Measurements from ENCODE around the gene THSD4.

Gene THSD4

GRCh38 chr15:71352125-71352524, 236.9 kb downstream of the THSD4 start:
- H3K27ac ChIP-seq (ENCODE audit: low read length), result no peak overlapping the region
- H3K9ac ChIP-seq (ENCODE audit: low read length), result no peak overlapping the region
- no peaks in the 10 kb centered on the region for H3K36me3 ChIP-seq (ENCODE audit: control insufficient read depth, low read depth, low read length)
- no peaks in the 10 kb centered on the region for H3K9me3 ChIP-seq (ENCODE audit: control insufficient read depth, low read depth, low read length)
- no peak overlapping the region for H3K4me3 ChIP-seq (ENCODE audit: low read length)
- H3K4me1 ChIP-seq (ENCODE audit: control insufficient read depth, low read depth, low read length), result peaks cover 11% of the 10 kb centered on the region
- H3K27me3 ChIP-seq (ENCODE audit: control insufficient read depth, insufficient read depth, low read length), result no peaks in the 10 kb centered on the region

- Histone ChIP-seq H3K9me3 (ENCODE audit: control insufficient read depth, low read depth, low read length) (no peaks in the 10 kb centered on the region), H3K4me3 (ENCODE audit: low read length) (no peak overlapping the region), H3K4me1 (ENCODE audit: control insufficient read depth, low read depth, low read length) (peaks cover 11% of the 10 kb centered on the region), H3K36me3 (ENCODE audit: control insufficient read depth, low read depth, low read length) (no peaks in the 10 kb centered on the region), H3K27me3 (ENCODE audit: control insufficient read depth, insufficient read depth, low read length) (no peaks in the 10 kb centered on the region), H3K9ac (ENCODE audit: low read length) (no peak overlapping the region), H3K27ac (ENCODE audit: low read length) (no peak overlapping the region)
These were observed 237.5 kb downstream of the THSD4 start for GRCh38 chr15:71352765-71353164.

GRCh38 chr15:71353171-71353570, 237.9 kb downstream of the THSD4 start:
- H3K27ac ChIP-seq (ENCODE audit: low read length), result no peak overlapping the region
- no peak overlapping the region for H3K4me3 ChIP-seq (ENCODE audit: low read length)
- H3K36me3 ChIP-seq (ENCODE audit: control insufficient read depth, low read depth, low read length), result no peaks in the 10 kb centered on the region

GRCh38 chr15:71355268-71355667, 240.0 kb downstream of the THSD4 start:
- no peaks in the 10 kb centered on the region for H3K27me3 ChIP-seq (ENCODE audit: control insufficient read depth, insufficient read depth, low read length)
- no peaks in the 10 kb centered on the region for H3K4me1 ChIP-seq (ENCODE audit: control insufficient read depth, low read depth, low read length)
- no peaks in the 10 kb centered on the region for H3K9me3 ChIP-seq (ENCODE audit: control insufficient read depth, low read depth, low read length)

More at GRCh38 chr15:71353171-71353570, 237.9 kb downstream of the THSD4 start:
- Histone ChIP-seq H3K9ac (ENCODE audit: low read length) (no peak overlapping the region), H3K4me1 (ENCODE audit: control insufficient read depth, low read depth, low read length) (peaks cover 10% of the 10 kb centered on the region), H3K27me3 (ENCODE audit: control insufficient read depth, insufficient read depth, low read length) (no peaks in the 10 kb centered on the region), H3K9me3 (ENCODE audit: control insufficient read depth, low read depth, low read length) (no peaks in the 10 kb centered on the region)

GRCh38 chr15:71357321-71357732, 242.1 kb downstream of the THSD4 start:
- H3K4me3 ChIP-seq (ENCODE audit: low read length), result no peak overlapping the region
- no peaks in the 10 kb centered on the region for H3K9me3 ChIP-seq (ENCODE audit: control insufficient read depth, low read depth, low read length)
- no peaks in the 10 kb centered on the region for H3K36me3 ChIP-seq (ENCODE audit: control insufficient read depth, low read depth, low read length)
- no peak overlapping the region for H3K27ac ChIP-seq (ENCODE audit: low read length)
- H3K27me3 ChIP-seq (ENCODE audit: control insufficient read depth, insufficient read depth, low read length), result no peaks in the 10 kb centered on the region
- H3K9ac ChIP-seq (ENCODE audit: low read length), result no peak overlapping the region
- H3K4me1 ChIP-seq (ENCODE audit: control insufficient read depth, low read depth, low read length), result peaks cover 3% of the 10 kb centered on the region

More at GRCh38 chr15:71355268-71355667, 240.0 kb downstream of the THSD4 start:
- no peak overlapping the region for H3K4me3 ChIP-seq (ENCODE audit: low read length)
- no peak overlapping the region for H3K9ac ChIP-seq (ENCODE audit: low read length)
- H3K36me3 ChIP-seq (ENCODE audit: control insufficient read depth, low read depth, low read length), result no peaks in the 10 kb centered on the region
- H3K27ac ChIP-seq (ENCODE audit: low read length), result no peak overlapping the region

- H3K36me3 ChIP-seq (ENCODE audit: control insufficient read depth, low read depth, low read length), result no peaks in the 10 kb centered on the region
- no peak overlapping the region for H3K9ac ChIP-seq (ENCODE audit: low read length)
- no peak overlapping the region for H3K4me3 ChIP-seq (ENCODE audit: low read length)
- no peaks in the 10 kb centered on the region for H3K9me3 ChIP-seq (ENCODE audit: control insufficient read depth, low read depth, low read length)
- H3K27me3 ChIP-seq (ENCODE audit: control insufficient read depth, insufficient read depth, low read length), result no peaks in the 10 kb centered on the region
- peaks cover 10% of the 10 kb centered on the region for H3K4me1 ChIP-seq (ENCODE audit: control insufficient read depth, low read depth, low read length)
- H3K27ac ChIP-seq (ENCODE audit: low read length), result no peak overlapping the region
These were observed 242.7 kb downstream of the THSD4 start for GRCh38 chr15:71357967-71358366.

GRCh38 chr15:71359246-71359645, 244.0 kb downstream of the THSD4 start:
- no peak overlapping the region for H3K4me3 ChIP-seq (ENCODE audit: low read length)
- no peak overlapping the region for H3K27ac ChIP-seq (ENCODE audit: low read length)
- no peaks in the 10 kb centered on the region for H3K9me3 ChIP-seq (ENCODE audit: control insufficient read depth, low read depth, low read length)
- no peaks in the 10 kb centered on the region for H3K27me3 ChIP-seq (ENCODE audit: control insufficient read depth, insufficient read depth, low read length)
- no peaks in the 10 kb centered on the region for H3K36me3 ChIP-seq (ENCODE audit: control insufficient read depth, low read depth, low read length)
- H3K9ac ChIP-seq (ENCODE audit: low read length), result no peak overlapping the region
- H3K4me1 ChIP-seq (ENCODE audit: control insufficient read depth, low read depth, low read length), result peaks cover 23% of the 10 kb centered on the region

GRCh38 chr15:71362556-71362955, 247.3 kb downstream of the THSD4 start:
- Histone ChIP-seq H3K9me3 (ENCODE audit: control insufficient read depth, low read depth, low read length) (no peaks in the 10 kb centered on the region), H3K27me3 (ENCODE audit: control insufficient read depth, insufficient read depth, low read length) (no peaks in the 10 kb centered on the region), H3K4me1 (ENCODE audit: control insufficient read depth, low read depth, low read length) (peaks cover 37% of the 10 kb centered on the region), H3K27ac (ENCODE audit: low read length) (no peak overlapping the region), H3K9ac (ENCODE audit: low read length) (no peak overlapping the region), H3K4me3 (ENCODE audit: low read length) (no peak overlapping the region), H3K36me3 (ENCODE audit: control insufficient read depth, low read depth, low read length) (no peaks in the 10 kb centered on the region)

GRCh38 chr15:71362987-71363968, 248.0 kb downstream of the THSD4 start:
- H3K27me3 ChIP-seq (ENCODE audit: control insufficient read depth, insufficient read depth, low read length), result no peaks in the 10 kb centered on the region
- H3K36me3 ChIP-seq (ENCODE audit: control insufficient read depth, low read depth, low read length), result no peaks in the 10 kb centered on the region
- H3K4me3 ChIP-seq (ENCODE audit: low read length), result peak overlapping the region; percentile 39
- no peaks in the 10 kb centered on the region for H3K9me3 ChIP-seq (ENCODE audit: control insufficient read depth, low read depth, low read length)
- H3K27ac ChIP-seq (ENCODE audit: low read length), result peak overlapping the region; percentile 36
- H3K4me1 ChIP-seq (ENCODE audit: control insufficient read depth, low read depth, low read length), result peaks cover 37% of the 10 kb centered on the region
- H3K9ac ChIP-seq (ENCODE audit: low read length), result no peak overlapping the region

- H3K9me3 ChIP-seq (ENCODE audit: control insufficient read depth, low read depth, low read length), result no peaks in the 10 kb centered on the region
- no peaks in the 10 kb centered on the region for H3K27me3 ChIP-seq (ENCODE audit: control insufficient read depth, insufficient read depth, low read length)
- H3K9ac ChIP-seq (ENCODE audit: low read length), result no peak overlapping the region
- H3K4me1 ChIP-seq (ENCODE audit: control insufficient read depth, low read depth, low read length), result peaks cover 37% of the 10 kb centered on the region
- H3K27ac ChIP-seq (ENCODE audit: low read length), result peak overlapping the region; percentile 63
- no peaks in the 10 kb centered on the region for H3K36me3 ChIP-seq (ENCODE audit: control insufficient read depth, low read depth, low read length)
- H3K4me3 ChIP-seq (ENCODE audit: low read length), result peak overlapping the region; percentile 39
These were observed 248.9 kb downstream of the THSD4 start for GRCh38 chr15:71364117-71364584.

- Histone ChIP-seq H3K36me3 (ENCODE audit: control insufficient read depth, low read depth, low read length) (no peaks in the 10 kb centered on the region), H3K4me1 (ENCODE audit: control insufficient read depth, low read depth, low read length) (peaks cover 37% of the 10 kb centered on the region), H3K27me3 (ENCODE audit: control insufficient read depth, insufficient read depth, low read length) (no peaks in the 10 kb centered on the region)
These were observed 251.3 kb downstream of the THSD4 start for GRCh38 chr15:71366522-71366921.

GRCh38 chr15:71366926-71367325, 251.7 kb downstream of the THSD4 start:
- Histone ChIP-seq H3K27me3 (ENCODE audit: control insufficient read depth, insufficient read depth, low read length) (no peaks in the 10 kb centered on the region), H3K9ac (ENCODE audit: low read length) (no peak overlapping the region), H3K9me3 (ENCODE audit: control insufficient read depth, low read depth, low read length) (no peaks in the 10 kb centered on the region), H3K27ac (ENCODE audit: low read length) (no peak overlapping the region), H3K4me3 (ENCODE audit: low read length) (no peak overlapping the region), H3K36me3 (ENCODE audit: control insufficient read depth, low read depth, low read length) (no peaks in the 10 kb centered on the region), H3K4me1 (ENCODE audit: control insufficient read depth, low read depth, low read length) (peaks cover 37% of the 10 kb centered on the region)

More at GRCh38 chr15:71366522-71366921, 251.3 kb downstream of the THSD4 start:
- Histone ChIP-seq H3K4me3 (ENCODE audit: low read length) (no peak overlapping the region), H3K9me3 (ENCODE audit: control insufficient read depth, low read depth, low read length) (no peaks in the 10 kb centered on the region), H3K27ac (ENCODE audit: low read length) (no peak overlapping the region), H3K9ac (ENCODE audit: low read length) (no peak overlapping the region)
